GM19239 (cell line): Measurements from ENCODE around the gene KCNE1.
"Not testable (repeated sequence)": the region's sequence is repeated elsewhere in the genome, so short reads cannot be mapped to it uniquely, and the experiment has no call there.

ENCODE experiments used
- DNase-seq: peaks from one replicate; pipeline ENCODE4 v3.0.0; 2011; ENCODE audit warnings: low spot score; ENCODE audit not compliant: insufficient read length
- FAIRE-seq: peaks from 2 replicates; lab custom pipeline; 2011; peaks lifted over from hg19 to GRCh38; lab: Jason Lieb, UNC

KCNE1 gene

GRCh38 chr21:34443486-34443885, 68.5 kb downstream of the KCNE1 start:
- not testable (repeated sequence) for DNase-seq, FAIRE-seq

- not testable (repeated sequence) for DNase-seq, FAIRE-seq
Observed at GRCh38 chr21:34429710-34430109, 82.3 kb downstream of the KCNE1 start.

- DNase-seq, FAIRE-seq: not testable (repeated sequence)
Observed at GRCh38 chr21:34428441-34428840, 83.6 kb downstream of the KCNE1 start.

- not testable (repeated sequence) for DNase-seq, FAIRE-seq
Observed at GRCh38 chr21:34427339-34427738, 84.7 kb downstream of the KCNE1 start.

- DNase-seq, FAIRE-seq: not testable (repeated sequence)
Observed at GRCh38 chr21:34423805-34424204, 88.2 kb downstream of the KCNE1 start, which contains the start of gene SMIM34. SMIM34 (minus strand) TSS chr21:34423951; CDS start chr21:34423839, 112 bp downstream.

GRCh38 chr21:34417448-34418077, 94.4 kb downstream of the KCNE1 start:
- DNase-seq, FAIRE-seq: not testable (repeated sequence)

- not testable (repeated sequence) for DNase-seq, FAIRE-seq
Observed at GRCh38 chr21:34407294-34407693, 104.7 kb downstream of the KCNE1 start.

GRCh38 chr21:34406676-34407075, 105.3 kb downstream of the KCNE1 start:
- FAIRE-seq, DNase-seq: not testable (repeated sequence)

GRCh38 chr21:34406102-34406501, 105.9 kb downstream of the KCNE1 start:
- not testable (repeated sequence) for FAIRE-seq, DNase-seq

- not testable (repeated sequence) for FAIRE-seq
Observed at GRCh38 chr21:34405686-34406085, 106.3 kb downstream of the KCNE1 start.

GRCh38 chr21:34404742-34405141, 107.3 kb downstream of the KCNE1 start:
- not testable (repeated sequence) for FAIRE-seq, DNase-seq

More at GRCh38 chr21:34405686-34406085, 106.3 kb downstream of the KCNE1 start:
- DNase-seq: not testable (repeated sequence)

- FAIRE-seq, DNase-seq: not testable (repeated sequence)
Observed at GRCh38 chr21:34400522-34400921, 111.5 kb downstream of the KCNE1 start.
